K562 (cell line): Measurements from ENCODE around the gene VWA1. TPM values are rescaled to one million over a fixed set of nuclear protein-coding genes. Genes with fewer than 3 reads are reported as not detected.
"Not testable (repeated sequence)": the region's sequence is repeated elsewhere in the genome, so short reads cannot be mapped to it uniquely, and the experiment has no call there.

Source experiments
- ATAC-seq: fragments of 200-7000 bp; cut with Tn5 transposase; 3 replicates; pipeline ENCODE4 v1.9.1; 2020; ENCODE audit warnings: moderate library complexity
- BruUV-seq: library from RNA; stranded (reverse); fragments of 400-500 nt; replicated peaks from 2 replicates; lab custom pipeline; 2021; lab: Mats Ljungman, UMichigan
- CTCF ChIA-PET: fragments of 300-600 bp; formaldehyde crosslinking; extraction: SDS; loops from one replicate; lab custom pipeline; 2021; ENCODE audit warnings: low intra/inter-chr PET ratio; lab: Yijun Ruan, JAX
- POLR2A ChIA-PET: fragments of 300-600, 350-650 bp; sonication (Branson Sonifier 250); formaldehyde crosslinking; extraction: SDS; loops from one replicate; lab custom pipeline; 2021; ENCODE audit warnings: antibody characterized with exemption, inconsistent platforms; lab: Yijun Ruan, JAX
- DNase-seq, 4 experiments: peaks; one replicate each; pipeline versions ENCODE4 v3.0.0 to v3.0.0-alpha.2; 2011 to 2018; ENCODE audit warnings: low spot score in 3 of 4, mixed read lengths in 3 of 4; ENCODE audit errors: extremely low read depth in 1 of 4
- FAIRE-seq: peaks from 2 replicates; lab custom pipeline; 2011; peaks lifted over from hg19 to GRCh38; lab: Jason Lieb, UNC
- H2AFZ ChIP-seq: 2 replicates; pipeline ENCODE4 v1.6.0; 2011; ENCODE audit warnings: low read depth, low read length, control low read depth, inconsistent platforms
- H3K27ac ChIP-seq: fragments of 200-600 bp; 3 replicates; pipeline ENCODE4 v1.8.0; 2011; ENCODE audit warnings: low read depth, mild to moderate bottlenecking, control low read depth, inconsistent platforms, low read length, moderate library complexity, mixed read lengths; ENCODE audit errors: extremely low read depth
- H3K27me3 ChIP-seq, 2 experiments: fragments of 300-600 bp in 1 of 2; 2 replicates in 1 of 2; 3 replicates in 1 of 2; pipeline versions ENCODE4 v1.6.0 to v1.8.0; 2011; ENCODE audit warnings: inconsistent platforms in 2 of 2, low read length in 2 of 2, mild to moderate bottlenecking in 1 of 2, mixed read lengths in 1 of 2, moderate library complexity in 1 of 2; ENCODE audit not compliant: control insufficient read depth in 2 of 2, insufficient read depth in 2 of 2
- H3K36me3 ChIP-seq: fragments of 300-600 bp; 3 replicates; pipeline ENCODE4 v1.8.0; 2011; ENCODE audit warnings: mild to moderate bottlenecking, low read length, inconsistent platforms; ENCODE audit not compliant: control insufficient read depth, insufficient read depth
- H3K4me1 ChIP-seq, 2 experiments: fragments of 200-600 bp in 1 of 2; replicated peaks in 1 of 2; 2 replicates in 1 of 2; 3 replicates in 1 of 2; pipeline versions ENCODE4 v1.5.1 to v1.8.0; 2011; ENCODE audit warnings: inconsistent platforms in 2 of 2, low read length in 2 of 2, mild to moderate bottlenecking in 1 of 2, mixed read lengths in 1 of 2, moderate library complexity in 1 of 2; ENCODE audit not compliant: control insufficient read depth in 2 of 2, insufficient read depth in 2 of 2
- H3K4me2 ChIP-seq: 2 replicates; pipeline ENCODE4 v1.6.1; 2011; ENCODE audit warnings: low read length, control low read depth, inconsistent platforms, mixed read lengths; ENCODE audit not compliant: insufficient read depth
- H3K4me3 ChIP-seq: fragments of 200-600 bp; sonication (generic), shearing (Covaris generic); 2 replicates; pipeline ENCODE4 v1.5.1; 2016; ENCODE audit warnings: control low read depth, inconsistent platforms
- H3K79me2 ChIP-seq: fragments of 200-600 bp; 3 replicates; pipeline ENCODE4 v1.8.0; 2011; ENCODE audit warnings: low read length, inconsistent platforms; ENCODE audit not compliant: control insufficient read depth, insufficient read depth
- H3K9ac ChIP-seq, 2 experiments: 2 replicates each; pipeline versions ENCODE4 v1.6.0 to v1.6.1; 2011; ENCODE audit warnings: low read depth in 2 of 2, low read length in 2 of 2, control low read depth in 1 of 2, inconsistent platforms in 1 of 2, mild to moderate bottlenecking in 1 of 2, mixed read lengths in 1 of 2; ENCODE audit not compliant: insufficient read depth in 1 of 2
- H3K9me1 ChIP-seq: one replicate; pipeline ENCODE4 v1.6.0; 2011; ENCODE audit warnings: inconsistent platforms, mild to moderate bottlenecking, low read length, moderate library complexity; ENCODE audit not compliant: control insufficient read depth, insufficient read depth
- H3K9me3 ChIP-seq: replicated peaks from 2 replicates; pipeline ENCODE4 v1.5.1; 2011; ENCODE audit warnings: low read depth, low read length, inconsistent platforms; ENCODE audit not compliant: control insufficient read depth, insufficient read depth
- H4K20me1 ChIP-seq: replicated peaks from 2 replicates; pipeline ENCODE4 v1.6.1; 2011; ENCODE audit warnings: low read length, inconsistent platforms, mixed read lengths; ENCODE audit not compliant: control insufficient read depth, insufficient read depth
- C11orf30 ChIP-seq: fragments of 450-650 bp; IDR thresholded peaks from 2 replicates; pipeline ENCODE4 v1.6.1; 2016; ENCODE audit warnings: low read depth, mild to moderate bottlenecking
- KLF13 ChIP-seq: fragments of 450-650 bp; IDR thresholded peaks from 2 replicates; pipeline ENCODE4 v1.6.1; 2016; ENCODE audit warnings: missing genetic modification characterization, low read depth, mild to moderate bottlenecking, missing compliant biosample characterization, moderate library complexity, borderline replicate concordance
- MAZ ChIP-seq, 2 experiments: fragments of 450-650 bp in 1 of 2; sonication (generic) in 1 of 2; formaldehyde crosslinking; IDR thresholded peaks in 1 of 2; conservative IDR thresholded peaks in 1 of 2; 2 replicates each; pipeline versions ENCODE4 v1.4.0 to v1.5.0; 2020; ENCODE audit warnings: mild to moderate bottlenecking in 1 of 2, missing genetic modification reagents in 1 of 2
- SRSF9 ChIP-seq: fragments of 200-400 bp; formaldehyde crosslinking; IDR thresholded peaks from 2 replicates; pipeline ENCODE4 v1.6.1; 2017; ENCODE audit warnings: low read depth, low read length, borderline replicate concordance
- ZBTB26 ChIP-seq: fragments of 450-650 bp; formaldehyde crosslinking; IDR thresholded peaks from 2 replicates; pipeline ENCODE4 v1.4.0; 2022; ENCODE audit warnings: missing genetic modification characterization
- ZNF311 ChIP-seq: fragments of 250-450 bp; sonication (Bioruptor Pico); IDR thresholded peaks from 2 replicates; pipeline ENCODE4 v1.4.0; 2020; ENCODE audit warnings: mild to moderate bottlenecking, moderate library complexity
- WGBS: fragments of 100-300 bp; shearing (Covaris generic); methylation state at CpG from one replicate; pipeline ENCODE4 v1.1.6; 2016; ENCODE audit warnings: low coverage, mixed read lengths; ENCODE audit not compliant: insufficient coverage; ENCODE audit errors: missing lambda C conversion rate; 5-methylcytosine and 5-hydroxymethylcytosine counted together
- in situ Hi-C: fragments of 300-500 bp; cut with MboI; formaldehyde crosslinking; loops from 4 replicates; pipeline ENCODE4 v1.15.0; 2018; ENCODE audit warnings: inconsistent platforms, mixed read lengths
- intact Hi-C: fragments of 100-400 bp; cut with micrococcal nuclease; formaldehyde crosslinking; loops from 2 replicates; pipeline ENCODE4 v1.14.2; 2022
- polyA plus RNA-seq, 8 experiments: library from polyadenylated mRNA; depleted of rRNA in 4 of 8; stranded (reverse) in 5 of 8; unstranded in 3 of 8; fragments of >200 nt; fragmentation: Nextera tagmentation in 2 of 8; fragmentation: Illumina TruSeq in 1 of 8; extraction: Ambion mirVana in 2 of 8; extraction: Trizol in 1 of 8; gene quantifications; 2 replicates each; pipeline versions ENCODE4 v1.2.1 to v1.2.3, GENCODE V29; 2011 to 2014; ENCODE audit warnings: inconsistent platforms in 1 of 8, missing spikeins in 1 of 8
- total RNA-seq, 7 experiments: library from RNA; depleted of rRNA in 6 of 7; stranded (reverse); fragments of >200 nt in 6 of 7; fragmentation: Illumina TruSeq in 2 of 7; extraction: Trizol in 2 of 7; gene quantifications; 2 replicates each; pipeline versions ENCODE4 v1.2.1 to v1.2.3, GENCODE V29; 2011 to 2021; ENCODE audit warnings: low replicate concordance in 1 of 7
- TF ChIP-seq, protein P1 (sequence below): fragments of 450-650 bp; IDR thresholded peaks from 2 replicates; pipeline ENCODE4 v1.6.1; 2018; ENCODE audit not compliant: partially characterized antibody

The VWA1 gene
- total and polyA plus RNA-seq, 9 of the 15 experiments (the other 6 are each of a cell fraction or from before 2014, with no cell fraction given): 0.01 to 6.4 (median 0.85) TPM

DNA sequence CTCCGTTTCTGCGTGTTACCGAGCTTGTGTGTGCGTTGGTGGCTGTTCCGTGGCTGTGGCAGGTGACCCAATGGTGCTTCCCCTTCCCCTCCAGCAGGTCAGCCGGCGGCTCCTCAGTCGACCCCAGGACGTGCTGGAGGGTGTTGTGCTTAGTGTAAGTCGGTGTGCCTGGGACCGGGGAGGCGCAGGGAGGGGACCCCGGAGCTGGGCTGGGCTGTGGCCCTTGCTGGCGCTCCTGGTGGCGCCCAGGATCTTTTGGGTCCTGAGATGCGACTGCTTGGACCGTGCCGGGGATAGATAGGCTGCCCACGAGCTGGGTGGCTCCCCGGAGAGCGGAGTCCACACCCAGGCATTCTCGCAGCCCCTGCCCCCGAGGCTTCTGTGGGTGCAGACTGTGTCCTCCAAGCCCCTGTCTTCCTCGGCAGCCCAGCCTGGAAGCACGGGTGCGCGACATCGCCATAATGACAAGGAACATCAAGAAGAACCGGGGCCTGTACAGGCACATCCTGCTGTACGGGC lies 19.9 kb downstream of the VWA1 start (continued):
- TF ChIP-seq ZNF311 (CRISPR knock-in tag): no peak
- TF ChIP-seq KLF13 (tag): no peak
- TF ChIP-seq SRSF9: no peak
- TF ChIP-seq MAZ (CRISPR knock-in tag; conservative IDR thresholded peaks at IDR 0.05 in 1 of 2, IDR thresholded peaks at IDR 0.05 in 1 of 2): no peak
- no peak for TF ChIP-seq ZBTB26 (CRISPR knock-in tag)
- TF ChIP-seq, protein P1, sequence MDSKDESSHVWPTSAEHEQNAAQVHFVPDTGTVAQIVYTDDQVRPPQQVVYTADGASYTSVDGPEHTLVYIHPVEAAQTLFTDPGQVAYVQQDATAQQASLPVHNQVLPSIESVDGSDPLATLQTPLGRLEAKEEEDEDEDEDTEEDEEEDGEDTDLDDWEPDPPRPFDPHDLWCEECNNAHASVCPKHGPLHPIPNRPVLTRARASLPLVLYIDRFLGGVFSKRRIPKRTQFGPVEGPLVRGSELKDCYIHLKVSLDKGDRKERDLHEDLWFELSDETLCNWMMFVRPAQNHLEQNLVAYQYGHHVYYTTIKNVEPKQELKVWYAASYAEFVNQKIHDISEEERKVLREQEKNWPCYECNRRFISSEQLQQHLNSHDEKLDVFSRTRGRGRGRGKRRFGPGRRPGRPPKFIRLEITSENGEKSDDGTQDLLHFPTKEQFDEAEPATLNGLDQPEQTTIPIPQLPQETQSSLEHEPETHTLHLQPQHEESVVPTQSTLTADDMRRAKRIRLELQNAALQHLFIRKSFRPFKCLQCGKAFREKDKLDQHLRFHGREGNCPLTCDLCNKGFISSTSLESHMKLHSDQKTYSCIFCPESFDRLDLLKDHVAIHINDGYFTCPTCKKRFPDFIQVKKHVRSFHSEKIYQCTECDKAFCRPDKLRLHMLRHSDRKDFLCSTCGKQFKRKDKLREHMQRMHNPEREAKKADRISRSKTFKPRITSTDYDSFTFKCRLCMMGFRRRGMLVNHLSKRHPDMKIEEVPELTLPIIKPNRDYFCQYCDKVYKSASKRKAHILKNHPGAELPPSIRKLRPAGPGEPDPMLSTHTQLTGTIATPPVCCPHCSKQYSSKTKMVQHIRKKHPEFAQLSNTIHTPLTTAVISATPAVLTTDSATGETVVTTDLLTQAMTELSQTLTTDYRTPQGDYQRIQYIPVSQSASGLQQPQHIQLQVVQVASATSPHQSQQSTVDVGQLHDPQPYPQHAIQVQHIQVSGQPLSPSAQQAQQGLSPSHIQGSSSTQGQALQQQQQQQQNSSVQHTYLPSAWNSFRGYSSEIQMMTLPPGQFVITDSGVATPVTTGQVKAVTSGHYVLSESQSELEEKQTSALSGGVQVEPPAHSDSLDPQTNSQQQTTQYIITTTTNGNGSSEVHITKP: no peak
- TF ChIP-seq C11orf30: no peak

DNA sequence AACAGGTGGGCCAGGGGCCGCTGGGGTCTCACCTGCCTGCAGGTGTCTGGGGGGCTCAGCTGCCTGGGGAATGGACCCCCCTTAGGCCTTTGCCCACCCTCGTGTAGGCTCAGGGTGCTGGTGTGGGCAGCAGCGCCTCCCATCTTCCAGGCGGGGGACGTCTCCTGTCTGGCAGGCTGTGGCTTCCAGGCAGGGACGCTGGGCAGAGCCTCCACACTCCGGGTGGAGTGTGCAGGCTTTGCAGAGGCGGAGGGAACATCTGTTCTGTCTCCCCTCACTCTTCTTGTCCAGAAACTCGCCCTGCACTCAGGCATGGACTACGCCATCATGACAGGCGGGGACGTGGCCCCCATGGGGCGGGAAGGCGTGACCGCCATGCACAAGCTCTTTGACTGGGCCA lies 20.4 kb downstream of the VWA1 start:
- H4K20me1 ChIP-seq, in situ Hi-C loops, FAIRE-seq, DNase-seq, intact Hi-C loops, H3K79me2 ChIP-seq, H2AFZ ChIP-seq, H3K9me3 ChIP-seq, H3K4me2 ChIP-seq, H3K27me3 ChIP-seq, H3K9ac ChIP-seq, BruUV-seq, H3K27ac ChIP-seq, H3K36me3 ChIP-seq, H3K4me3 ChIP-seq, CTCF ChIA-PET, H3K9me1 ChIP-seq: not testable (repeated sequence)
- peak; percentile 21; the same call in 1 of the 3 replicates for ATAC-seq
- H3K4me1 ChIP-seq: peaks cover 0 to 43% of the 10 kb centered on the region in 2 experiments; a peak in 3 of 5 replicates
- no CpG with 5 or more reads among the region's 15 CpGs for WGBS
- POLR2A ChIA-PET: interaction anchor here (0.6 kb wide), 1 partner anchor 384 kb away, joined by 3 read pairs; no protein-coding TSS in a partner anchor

GRCh38 chr1:1456683-1457255 lies 21.3 kb downstream of the VWA1 start:
- POLR2A ChIA-PET, H2AFZ ChIP-seq, H3K9ac ChIP-seq, H3K27me3 ChIP-seq, H3K4me2 ChIP-seq, intact Hi-C loops, H3K9me3 ChIP-seq, DNase-seq, H3K27ac ChIP-seq, H3K79me2 ChIP-seq, CTCF ChIA-PET, H3K36me3 ChIP-seq, H3K4me3 ChIP-seq, H4K20me1 ChIP-seq, BruUV-seq, in situ Hi-C loops, ATAC-seq, FAIRE-seq, H3K9me1 ChIP-seq: not testable (repeated sequence)
- WGBS: 57% methylated on average over 16 of the region's 22 CpGs
- peaks cover 0 to 47% of the 10 kb centered on the region in 2 experiments; a peak in 3 of 5 replicates for H3K4me1 ChIP-seq
